ENCODE data around the gene CENPC.

DNA sequence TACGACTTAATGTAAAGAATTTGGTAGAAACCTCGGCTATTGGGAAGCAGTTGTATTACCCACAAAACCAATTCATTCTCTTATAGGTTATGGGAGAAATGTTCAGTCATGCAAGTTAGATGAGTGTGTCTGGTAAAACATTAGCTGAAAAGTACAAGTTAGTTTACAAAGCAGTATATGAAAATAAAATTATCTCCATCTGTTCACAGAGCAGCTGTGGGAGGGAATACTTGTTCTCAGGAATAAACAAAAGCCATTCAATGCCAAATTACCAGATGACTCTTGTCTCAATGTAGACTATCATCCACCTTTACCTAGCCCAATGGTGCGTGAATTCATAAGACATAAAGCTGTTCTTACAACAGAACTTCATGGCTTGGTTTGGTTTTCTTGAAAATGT, 41.9 kb upstream of the CENPC start:
- TF ChIP-seq, protein P1, sequence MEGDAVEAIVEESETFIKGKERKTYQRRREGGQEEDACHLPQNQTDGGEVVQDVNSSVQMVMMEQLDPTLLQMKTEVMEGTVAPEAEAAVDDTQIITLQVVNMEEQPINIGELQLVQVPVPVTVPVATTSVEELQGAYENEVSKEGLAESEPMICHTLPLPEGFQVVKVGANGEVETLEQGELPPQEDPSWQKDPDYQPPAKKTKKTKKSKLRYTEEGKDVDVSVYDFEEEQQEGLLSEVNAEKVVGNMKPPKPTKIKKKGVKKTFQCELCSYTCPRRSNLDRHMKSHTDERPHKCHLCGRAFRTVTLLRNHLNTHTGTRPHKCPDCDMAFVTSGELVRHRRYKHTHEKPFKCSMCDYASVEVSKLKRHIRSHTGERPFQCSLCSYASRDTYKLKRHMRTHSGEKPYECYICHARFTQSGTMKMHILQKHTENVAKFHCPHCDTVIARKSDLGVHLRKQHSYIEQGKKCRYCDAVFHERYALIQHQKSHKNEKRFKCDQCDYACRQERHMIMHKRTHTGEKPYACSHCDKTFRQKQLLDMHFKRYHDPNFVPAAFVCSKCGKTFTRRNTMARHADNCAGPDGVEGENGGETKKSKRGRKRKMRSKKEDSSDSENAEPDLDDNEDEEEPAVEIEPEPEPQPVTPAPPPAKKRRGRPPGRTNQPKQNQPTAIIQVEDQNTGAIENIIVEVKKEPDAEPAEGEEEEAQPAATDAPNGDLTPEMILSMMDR (IDR thresholded peaks at IDR 0.05): no peak
- TF ChIP-seq POLR2AphosphoS5 (IDR thresholded peaks at IDR 0.05) (no peak), POLR2A (IDR thresholded peaks at IDR 0.05) (no peak)
